GM18858 (cell line): ENCODE results near the gene C4BPB.
A peak's percentile ranks its signal among the peaks of the same experiment; 100 is the strongest.

ENCODE experiments used
- ATAC-seq: cut with Tn5 transposase; IDR thresholded peaks from one replicate; pipeline ENCODE4 v1.9.1; 2021; ENCODE audit not compliant: unreplicated experiment

C4BPB gene

GRCh38 chr1:207059881-207060280, 28.8 kb upstream of the C4BPB start:
- no peak for ATAC-seq

- no peak for ATAC-seq
These were observed 28.1 kb upstream of the C4BPB start for GRCh38 chr1:207060596-207060995.

GRCh38 chr1:207062058-207062457, 26.6 kb upstream of the C4BPB start:
- ATAC-seq: no peak

GRCh38 chr1:207063014-207063413, 25.6 kb upstream of the C4BPB start:
- ATAC-seq: no peak

GRCh38 chr1:207064561-207064960, 24.1 kb upstream of the C4BPB start:
- no peak for ATAC-seq

GRCh38 chr1:207067185-207067584, 21.5 kb upstream of the C4BPB start:
- ATAC-seq: no peak

- ATAC-seq: no peak
These were observed 21.0 kb upstream of the C4BPB start for GRCh38 chr1:207067665-207068064.

GRCh38 chr1:207069061-207069460, 19.6 kb upstream of the C4BPB start:
- no peak for ATAC-seq

GRCh38 chr1:207069858-207070506, 18.7 kb upstream of the C4BPB start:
- ATAC-seq: peak; percentile 46

GRCh38 chr1:207070811-207071210, 17.8 kb upstream of the C4BPB start:
- no peak for ATAC-seq

- no peak for ATAC-seq
These were observed 17.2 kb upstream of the C4BPB start for GRCh38 chr1:207071426-207071825.

GRCh38 chr1:207072233-207072632, 16.4 kb upstream of the C4BPB start:
- no peak for ATAC-seq

GRCh38 chr1:207073906-207074820, 14.5 kb upstream of the C4BPB start:
- no peak for ATAC-seq

GRCh38 chr1:207076181-207076955, 12.3 kb upstream of the C4BPB start:
- ATAC-seq: no peak

GRCh38 chr1:207077012-207077411, 11.6 kb upstream of the C4BPB start:
- no peak for ATAC-seq

- no peak for ATAC-seq
These were observed 10.9 kb upstream of the C4BPB start for GRCh38 chr1:207077470-207078377.

- no peak for ATAC-seq
These were observed 10.0 kb upstream of the C4BPB start for GRCh38 chr1:207078578-207079132.

GRCh38 chr1:207079706-207080241, 8.9 kb upstream of the C4BPB start:
- ATAC-seq: no peak

- no peak for ATAC-seq
These were observed 7.6 kb upstream of the C4BPB start for GRCh38 chr1:207081088-207081487.

- no peak for ATAC-seq
These were observed 6.9 kb upstream of the C4BPB start for GRCh38 chr1:207081806-207082205.
